NCI-H748 (cell line): Measurements from ENCODE around the gene NTPCR.
"Not testable (repeated sequence)": the region's sequence is repeated elsewhere in the genome, so short reads cannot be mapped to it uniquely, and the experiment has no call there.

ENCODE experiments used
- DNase-seq: peaks from one replicate; lab custom pipeline; 2025; ENCODE audit not compliant: unreplicated experiment; lab: John Stamatoyannopoulos, UW

Gene NTPCR

DNA sequence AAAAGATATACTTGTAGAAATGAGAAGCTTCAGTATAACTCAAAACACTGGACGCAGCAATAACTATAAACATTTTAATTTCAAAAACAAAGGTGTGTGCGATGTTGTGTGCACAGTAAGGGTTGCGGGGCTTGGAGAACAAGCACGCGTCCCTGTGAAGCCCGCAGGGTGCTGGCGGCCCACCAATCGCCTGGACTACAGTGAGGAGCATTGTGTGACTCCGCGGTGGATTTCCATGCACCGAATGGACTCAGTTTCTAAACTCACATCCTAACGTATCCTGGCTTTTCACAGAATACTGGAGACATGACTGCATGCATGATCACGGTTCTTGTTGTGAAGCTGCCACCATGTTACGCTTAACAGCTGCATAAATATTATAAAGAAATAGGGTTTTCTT, 33.0 kb downstream of the NTPCR start:
- no peak for DNase-seq

- DNase-seq, result no peak
These were observed 33.6 kb downstream of the NTPCR start for GRCh38 chr1:232983817-232984567.

GRCh38 chr1:232984577-232985425, 34.4 kb downstream of the NTPCR start:
- DNase-seq, result no peak

DNA sequence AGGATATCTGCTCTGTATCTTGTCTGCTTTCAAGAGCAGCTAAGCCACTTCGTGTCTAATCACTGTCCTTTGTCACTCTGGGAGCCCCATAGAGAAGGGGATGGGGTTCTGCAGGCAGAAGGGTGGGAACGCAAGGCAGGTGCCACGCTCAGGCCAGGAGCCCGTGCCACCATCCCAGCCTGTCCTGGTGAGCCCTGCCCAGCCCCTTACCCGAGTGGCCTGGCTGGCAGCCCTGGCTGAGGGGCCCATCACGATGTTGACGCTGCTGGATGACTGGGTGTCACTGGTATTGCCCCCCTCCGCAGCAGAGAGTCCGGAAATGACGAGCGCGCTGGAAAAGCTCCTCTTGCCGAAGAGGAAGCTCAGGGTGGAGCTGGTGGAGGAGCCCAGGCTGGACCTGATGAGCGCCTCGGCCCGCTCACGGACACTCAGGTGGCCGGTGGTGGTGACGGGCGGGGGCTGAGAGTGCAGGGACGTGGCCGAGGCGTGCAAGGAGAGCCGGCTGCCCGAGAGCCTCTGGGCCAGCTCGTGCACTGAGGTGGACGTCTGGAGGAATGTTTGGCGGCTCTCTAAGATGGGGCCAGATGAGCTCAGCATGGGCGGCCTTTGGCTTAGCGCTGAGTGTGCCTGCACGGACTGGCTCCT, 35.6 kb downstream of the NTPCR start:
- DNase-seq, result no peak

GRCh38 chr1:232986527-232986922, 36.1 kb downstream of the NTPCR start:
- DNase-seq, result no peak

- DNase-seq, result no peak
These were observed 36.8 kb downstream of the NTPCR start for GRCh38 chr1:232987046-232987773.

- no peak for DNase-seq
These were observed 37.3 kb downstream of the NTPCR start for GRCh38 chr1:232987774-232988140.

GRCh38 chr1:232988572-232989040, 38.2 kb downstream of the NTPCR start:
- DNase-seq, result no peak

GRCh38 chr1:232990176-232991128, 40.0 kb downstream of the NTPCR start:
- no peak for DNase-seq

GRCh38 chr1:232991238-232991637, 40.8 kb downstream of the NTPCR start:
- no peak for DNase-seq

GRCh38 chr1:232992227-232992626, 41.8 kb downstream of the NTPCR start:
- DNase-seq, result no peak

DNA sequence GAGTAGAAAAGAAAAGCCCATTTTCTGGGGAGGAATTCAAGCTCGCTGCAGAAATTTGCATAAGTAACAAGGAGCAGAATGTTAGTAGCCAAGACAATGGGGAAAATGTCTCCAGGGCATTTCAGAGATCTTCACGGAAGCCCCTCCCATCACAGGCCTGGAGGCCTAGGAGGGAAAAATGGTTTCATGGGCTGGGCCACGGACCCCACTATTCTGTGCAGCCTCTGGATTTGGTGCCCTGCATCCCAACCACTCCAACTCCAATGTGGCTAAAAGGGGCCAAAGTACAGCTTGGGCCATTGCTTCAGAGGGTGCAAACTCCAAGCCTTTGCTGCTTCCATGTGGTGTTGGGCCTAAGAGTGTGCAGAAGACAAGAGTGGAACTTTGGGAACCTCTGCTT, 43.1 kb downstream of the NTPCR start:
- no peak for DNase-seq

DNA sequence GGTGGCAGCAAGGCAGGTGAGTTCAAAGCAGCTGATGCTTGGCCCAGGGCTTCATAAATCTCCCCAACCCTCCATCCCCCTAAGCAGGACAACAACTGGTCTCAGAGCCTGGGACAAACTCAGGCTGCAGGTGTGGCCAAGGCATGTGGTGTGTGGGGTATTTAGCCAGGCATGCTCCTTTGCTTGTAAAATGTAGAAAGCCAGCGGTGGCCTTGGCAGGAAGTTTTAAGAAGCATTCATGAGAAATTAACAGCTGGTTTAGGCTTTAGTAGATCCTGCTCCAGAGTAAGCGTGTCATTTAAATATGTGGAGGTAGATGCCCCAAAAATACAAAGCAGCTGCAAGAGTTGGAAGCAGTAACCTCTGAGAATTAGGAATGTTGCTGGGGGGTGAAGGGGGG, 44.8 kb downstream of the NTPCR start:
- DNase-seq, result no peak

- DNase-seq, result no peak
These were observed 45.7 kb downstream of the NTPCR start for GRCh38 chr1:232996143-232996542.

DNA sequence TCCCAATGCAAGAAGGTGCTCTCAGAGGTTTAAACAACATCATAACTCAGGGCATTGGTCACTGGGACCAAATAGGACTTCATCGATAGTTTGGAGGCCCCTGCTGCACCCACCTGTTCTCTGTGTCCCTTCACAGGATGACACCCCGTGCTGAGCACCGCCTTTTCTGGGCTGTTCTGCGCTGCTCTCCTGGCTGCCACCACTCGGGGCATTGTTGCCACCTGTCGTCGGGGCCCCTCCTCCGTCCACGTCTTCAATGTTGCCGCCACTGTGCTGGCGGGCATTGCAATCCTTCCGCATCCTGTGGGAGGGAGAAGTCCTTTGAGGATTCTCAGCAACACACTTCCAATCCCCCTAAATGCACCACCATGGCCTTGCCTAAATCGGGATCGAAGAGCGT, 47.7 kb downstream of the NTPCR start:
- no peak for DNase-seq

- DNase-seq, result no peak
These were observed 48.2 kb downstream of the NTPCR start for GRCh38 chr1:232998646-232999045.

DNA sequence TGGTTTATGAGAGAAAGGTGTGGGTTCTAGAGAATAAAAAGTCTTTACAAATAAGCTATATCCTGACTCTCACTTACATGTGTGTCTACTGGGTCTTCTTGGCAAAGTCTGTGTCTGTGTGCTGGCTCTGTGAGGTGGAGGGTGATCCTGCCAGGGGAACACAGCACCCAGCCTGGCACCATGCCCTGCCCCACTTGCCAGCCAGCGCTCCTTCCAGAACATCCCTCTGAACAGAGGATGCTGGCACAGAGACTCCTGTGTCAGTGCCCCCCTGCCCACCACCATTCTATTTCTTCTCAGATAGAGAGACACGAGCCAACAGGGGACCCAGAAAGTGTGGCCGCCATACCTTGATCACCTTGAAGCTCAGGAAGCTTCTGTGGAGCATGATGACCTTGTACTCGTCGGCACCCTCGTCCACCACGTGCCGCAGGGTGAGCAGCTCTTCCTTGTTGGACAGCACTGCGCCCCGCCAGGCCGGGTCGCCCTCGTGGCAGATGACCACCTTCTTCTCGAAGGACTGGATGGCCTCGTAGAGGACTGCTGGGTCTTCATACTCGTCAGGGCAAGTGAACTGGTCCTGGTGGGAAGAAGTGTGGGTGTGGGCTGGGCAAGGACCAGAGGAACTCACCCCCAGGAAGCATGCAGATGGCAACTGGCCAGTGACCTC, 49.7 kb downstream of the NTPCR start:
- DNase-seq, result no peak

- DNase-seq, result not testable (repeated sequence)
These were observed 53.2 kb downstream of the NTPCR start for GRCh38 chr1:233003638-233004037.

DNA sequence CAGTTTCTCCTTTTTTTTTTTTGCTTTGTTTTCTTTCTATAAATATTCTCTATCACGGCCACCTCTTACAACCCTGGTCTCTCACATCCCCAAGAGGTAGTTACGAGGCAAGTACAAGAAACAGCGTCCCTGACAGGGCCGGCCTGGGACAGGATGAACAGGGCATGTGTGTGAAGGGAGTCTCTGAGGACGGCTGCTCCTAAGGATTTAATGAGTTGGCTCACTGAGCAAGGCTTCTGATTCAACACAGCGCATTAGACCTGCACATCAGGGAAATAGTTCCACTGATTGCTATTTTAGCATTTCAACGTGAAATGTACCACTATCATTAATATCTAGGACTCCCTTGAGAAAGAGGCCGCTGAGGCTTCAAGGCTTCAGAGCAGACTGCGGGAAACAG, 54.0 kb downstream of the NTPCR start:
- DNase-seq, result no peak
